Measurements from ENCODE around the gene ALX3.
"Not testable (repeated sequence)": the region's sequence is repeated elsewhere in the genome, so short reads cannot be mapped to it uniquely, and the experiment has no call there.

The ALX3 gene

GRCh38 chr1:110083866-110084226 lies 13.4 kb upstream of the ALX3 start:
- no peak for TF ChIP-seq POLR2A (IDR thresholded peaks at IDR 0.05; ENCODE audit: low read depth, low read length)
- no peak for FAIRE-seq
- DNase-seq (ENCODE audit: insufficient read length, low spot score) = no peak

GRCh38 chr1:110083061-110083865 lies 12.8 kb upstream of the ALX3 start:
- DNase-seq (ENCODE audit: insufficient read length, low spot score) (no peak), FAIRE-seq (no peak)
- no peak for TF ChIP-seq POLR2A (IDR thresholded peaks at IDR 0.05; ENCODE audit: low read depth, low read length)

GRCh38 chr1:110082477-110082876 lies 12.0 kb upstream of the ALX3 start:
- FAIRE-seq (no peak), DNase-seq (ENCODE audit: insufficient read length, low spot score) (no peak)

GRCh38 chr1:110081061-110081460 lies 10.6 kb upstream of the ALX3 start:
- no peak for TF ChIP-seq POLR2A (IDR thresholded peaks at IDR 0.05; ENCODE audit: low read depth, low read length)
- DNase-seq (ENCODE audit: insufficient read length, low spot score) = no peak
- FAIRE-seq = no peak

More at GRCh38 chr1:110082477-110082876, 12.0 kb upstream of the ALX3 start:
- TF ChIP-seq POLR2A (IDR thresholded peaks at IDR 0.05; ENCODE audit: low read depth, low read length) = no peak

GRCh38 chr1:110079995-110080394 lies 9.5 kb upstream of the ALX3 start:
- FAIRE-seq = not testable (repeated sequence)

GRCh38 chr1:110076789-110077500 lies 6.5 kb upstream of the ALX3 start:
- DNase-seq (ENCODE audit: insufficient read length, low spot score) (no peak), FAIRE-seq (no peak)
- no peak for TF ChIP-seq POLR2A (IDR thresholded peaks at IDR 0.05; ENCODE audit: low read depth, low read length)

More at GRCh38 chr1:110079995-110080394, 9.5 kb upstream of the ALX3 start:
- not testable (repeated sequence) for DNase-seq (ENCODE audit: insufficient read length, low spot score)

GRCh38 chr1:110074166-110074565 lies 3.7 kb upstream of the ALX3 start:
- no peak for FAIRE-seq
- no peak for DNase-seq (ENCODE audit: insufficient read length, low spot score)
- no peak for TF ChIP-seq POLR2A (IDR thresholded peaks at IDR 0.05; ENCODE audit: low read depth, low read length)

- FAIRE-seq (no peak), DNase-seq (ENCODE audit: insufficient read length, low spot score) (no peak)
- TF ChIP-seq POLR2A (IDR thresholded peaks at IDR 0.05; ENCODE audit: low read depth, low read length) = no peak
Measured at GRCh38 chr1:110070282-110070669, 196 bp downstream of the ALX3 start.

- FAIRE-seq = no peak
- TF ChIP-seq POLR2A (IDR thresholded peaks at IDR 0.05; ENCODE audit: low read depth, low read length) = no peak
- no peak for DNase-seq (ENCODE audit: insufficient read length, low spot score)
Measured at GRCh38 chr1:110069404-110070281, 829 bp downstream of the ALX3 start.

GRCh38 chr1:110068646-110069403 lies 1.6 kb downstream of the ALX3 start:
- TF ChIP-seq POLR2A (IDR thresholded peaks at IDR 0.05; ENCODE audit: low read depth, low read length) = no peak
- DNase-seq (ENCODE audit: insufficient read length, low spot score) (no peak), FAIRE-seq (no peak)

- TF ChIP-seq POLR2A (IDR thresholded peaks at IDR 0.05; ENCODE audit: low read depth, low read length) = no peak
- DNase-seq (ENCODE audit: insufficient read length, low spot score) (no peak), FAIRE-seq (no peak)
Measured at GRCh38 chr1:110067893-110068645, 2.4 kb downstream of the ALX3 start.

GRCh38 chr1:110067479-110067892 lies 3.0 kb downstream of the ALX3 start:
- DNase-seq (ENCODE audit: insufficient read length, low spot score) = no peak
- no peak for FAIRE-seq
- no peak for TF ChIP-seq POLR2A (IDR thresholded peaks at IDR 0.05; ENCODE audit: low read depth, low read length)

GRCh38 chr1:110065841-110066240 lies 4.6 kb downstream of the ALX3 start:
- no peak for TF ChIP-seq POLR2A (IDR thresholded peaks at IDR 0.05; ENCODE audit: low read depth, low read length)
- peak; percentile 90 for DNase-seq (ENCODE audit: insufficient read length, low spot score)
- no peak for FAIRE-seq
